Esophagus muscularis mucosa (tissue), 4 donors: ENCODE measurements around the gene PCED1B. TPM values are rescaled to one million over a fixed set of nuclear protein-coding genes. Genes with fewer than 3 reads are reported as not detected.

ENCODE experiments used
- DNase-seq: peaks from one replicate; pipeline ENCODE4 v3.0.0-alpha.2; 2017; ENCODE audit errors: extremely low spot score
- H3K27ac ChIP-seq, 4 donors: fragments of 200-600 bp; sonication (generic); replicated peaks in 1 of 4; 1 replicate in 3 of 4; 2 replicates in 1 of 4; pipeline ENCODE4 v1.5.1; 2016 to 2019; ENCODE audit warnings: mild to moderate bottlenecking in 1 of 4
- H3K27me3 ChIP-seq, 4 donors: fragments of 200-600 bp; sonication (generic); one replicate each; pipeline versions ENCODE4 v1.5.1 to v1.6.0; 2016 to 2019
- H3K36me3 ChIP-seq, 4 donors: fragments of 200-600 bp; sonication (generic); one replicate each; pipeline ENCODE4 v1.5.1; 2016 to 2019
- H3K4me1 ChIP-seq, 4 donors: fragments of 200-600 bp; sonication (generic); one replicate each; pipeline ENCODE4 v1.5.1; 2016 to 2019
- H3K4me3 ChIP-seq, 4 donors: fragments of 200-600 bp; sonication (generic); 1 replicate in 2 of 4; 2 replicates in 2 of 4; pipeline ENCODE4 v1.5.1; 2016 to 2019; ENCODE audit warnings: mild to moderate bottlenecking in 4 of 4, moderate library complexity in 1 of 4
- H3K9me3 ChIP-seq, 4 donors: fragments of 200-600 bp; sonication (generic); 1 replicate in 3 of 4; 2 replicates in 1 of 4; pipeline ENCODE4 v1.5.1; 2016 to 2019
- CTCF ChIP-seq, 3 experiments: fragments of 200-600 bp in 2 of 3; fragments of 450-650 bp in 1 of 3; sonication (generic) in 2 of 3; IDR thresholded peaks; one replicate each; pipeline ENCODE4 v1.5.1; 2017 to 2019; ENCODE audit warnings: antibody characterized with exemption in 3 of 3, mild to moderate bottlenecking in 2 of 3, moderate library complexity in 1 of 3
- EP300 ChIP-seq: sonication (generic); formaldehyde crosslinking; IDR thresholded peaks from one replicate; pipeline ENCODE4 v1.6.1; 2017; ENCODE audit warnings: antibody characterized with exemption
- POLR2A ChIP-seq: fragments of 450-650 bp; IDR thresholded peaks from one replicate; pipeline ENCODE4 v1.6.1; 2017; ENCODE audit warnings: antibody characterized with exemption, moderate library complexity, mild to moderate bottlenecking, low read depth
- POLR2AphosphoS5 ChIP-seq, 2 donors: sonication (generic); formaldehyde crosslinking; IDR thresholded peaks; one replicate each; pipeline ENCODE4 v1.6.1; 2017; ENCODE audit warnings: antibody characterized with exemption in 2 of 2
- WGBS: methylation state at CpG from one replicate; pipeline ENCODE4 v1.1.5; 2018; 5-methylcytosine and 5-hydroxymethylcytosine counted together
- intact Hi-C: fragments of 100-400 bp; cut with DNase I; formaldehyde crosslinking; loops from one replicate; pipeline ENCODE4 v1.15.1; 2023
- total RNA-seq, 4 donors: library from RNA; depleted of rRNA; stranded (reverse); fragments of >200 nt; gene quantifications; one replicate each; pipeline versions ENCODE4 v1.1.0 to v1.2.1, GENCODE V29; 2016

PCED1B gene
- total RNA-seq, 4 donors from 2014 or later, result 0.92 to 2.1 (median 1.1) TPM

DNA sequence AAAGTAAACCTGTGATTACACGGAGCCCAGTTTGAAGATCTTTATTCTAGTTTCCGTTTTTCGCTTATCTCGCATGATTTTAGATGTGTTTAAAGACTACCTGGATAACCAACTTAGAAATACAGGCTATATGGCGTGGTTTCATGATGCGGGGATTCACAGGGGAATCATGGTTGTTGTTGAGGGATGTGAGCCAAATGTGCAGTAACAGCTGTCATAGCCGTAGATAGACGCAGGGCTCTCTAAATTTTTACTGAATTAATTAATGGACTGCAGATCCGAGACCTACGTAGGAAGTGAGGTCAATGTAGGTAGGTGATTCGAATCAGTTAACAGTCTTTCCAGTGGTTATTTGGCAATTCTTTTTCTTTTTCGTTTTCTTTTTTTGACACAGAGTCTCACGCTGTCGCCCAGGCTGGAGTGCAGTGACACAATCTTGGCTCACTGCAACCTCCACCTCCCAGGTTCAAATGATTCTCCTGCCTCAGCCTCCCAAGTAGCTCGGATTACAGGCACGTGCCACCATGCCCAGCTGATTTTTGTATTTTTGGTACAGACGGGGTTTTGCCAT lies 145.2 kb downstream of the PCED1B start:
- DNase-seq, result no peak
- Histone ChIP-seq H3K9me3 (no peaks in the 10 kb centered on the region), H3K27me3 (no peaks in the 10 kb centered on the region), H3K36me3 (no peaks in the 10 kb centered on the region), H3K27ac (no peak overlapping the region), H3K4me3 (no peak overlapping the region), H3K4me1 (peaks cover 0 to 16% (median 6%) of the 10 kb centered on the region in 4 donors)
- WGBS, result 83% methylated on average over 17 of the region's 17 CpGs
- intact Hi-C loops, result no loop called here
- TF ChIP-seq CTCF (IDR thresholded peaks at IDR 0.05), result no peak
- TF ChIP-seq EP300, result no peak
- no peak for TF ChIP-seq POLR2AphosphoS5 (IDR thresholded peaks at IDR 0.05)
- no peak for TF ChIP-seq POLR2A

DNA sequence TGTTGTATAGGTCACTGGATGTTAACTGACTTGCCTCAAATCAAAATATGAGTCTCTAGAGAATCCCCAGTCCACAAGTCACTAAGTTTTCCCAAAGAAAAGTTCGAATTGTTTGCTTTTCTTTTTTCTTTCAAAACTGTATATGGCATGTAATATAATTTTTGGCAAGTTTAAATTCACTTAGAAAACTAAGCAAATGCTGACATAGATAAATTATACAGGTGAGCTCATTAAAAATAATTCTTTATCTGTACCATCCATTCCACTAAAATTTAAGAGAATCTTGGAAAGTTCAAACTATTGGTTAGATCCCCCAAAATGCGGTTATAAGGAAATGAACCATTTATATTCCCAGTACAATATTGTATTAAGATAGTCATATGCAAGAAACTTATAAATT lies 145.9 kb downstream of the PCED1B start:
- no peak overlapping the region for H3K27ac ChIP-seq
- no peak for DNase-seq
- 93% methylated on average over 2 of the region's 2 CpGs for WGBS
- H3K4me1 ChIP-seq, result peaks cover 0 to 16% (median 6%) of the 10 kb centered on the region in 4 donors
- no peak overlapping the region for H3K4me3 ChIP-seq
- no peak for TF ChIP-seq EP300
- no peaks in the 10 kb centered on the region for H3K27me3 ChIP-seq
- H3K36me3 ChIP-seq, result no peaks in the 10 kb centered on the region
- intact Hi-C loops, result no loop called here
- no peaks in the 10 kb centered on the region for H3K9me3 ChIP-seq

GRCh38 chr12:47226199-47226598 lies 146.8 kb downstream of the PCED1B start:
- TF ChIP-seq POLR2AphosphoS5 (IDR thresholded peaks at IDR 0.05) (no peak), POLR2A (no peak), CTCF (IDR thresholded peaks at IDR 0.05) (no peak), EP300 (no peak)
- DNase-seq, result no peak
- Histone ChIP-seq H3K4me3 (no peak overlapping the region), H3K9me3 (no peaks in the 10 kb centered on the region), H3K36me3 (no peaks in the 10 kb centered on the region), H3K4me1 (peaks cover 0 to 16% (median 6%) of the 10 kb centered on the region in 4 donors), H3K27ac (no peak overlapping the region), H3K27me3 (no peaks in the 10 kb centered on the region)
- intact Hi-C loops, result no loop called here
- 91% methylated on average over 9 of the region's 10 CpGs for WGBS

GRCh38 chr12:47228802-47229201 lies 149.4 kb downstream of the PCED1B start:
- Histone ChIP-seq H3K27ac (no peak overlapping the region), H3K27me3 (no peaks in the 10 kb centered on the region), H3K9me3 (no peaks in the 10 kb centered on the region), H3K4me3 (no peak overlapping the region), H3K36me3 (no peaks in the 10 kb centered on the region), H3K4me1 (peaks cover 0 to 3% (median 1%) of the 10 kb centered on the region in 4 donors)
- no peak for DNase-seq
- intact Hi-C loops, result no loop called here
- no peak for TF ChIP-seq EP300
- TF ChIP-seq CTCF (IDR thresholded peaks at IDR 0.05), result no peak
- TF ChIP-seq POLR2AphosphoS5 (IDR thresholded peaks at IDR 0.05), result no peak
- TF ChIP-seq POLR2A, result no peak
- WGBS, result 95% methylated on average over 4 of the region's 4 CpGs

DNA sequence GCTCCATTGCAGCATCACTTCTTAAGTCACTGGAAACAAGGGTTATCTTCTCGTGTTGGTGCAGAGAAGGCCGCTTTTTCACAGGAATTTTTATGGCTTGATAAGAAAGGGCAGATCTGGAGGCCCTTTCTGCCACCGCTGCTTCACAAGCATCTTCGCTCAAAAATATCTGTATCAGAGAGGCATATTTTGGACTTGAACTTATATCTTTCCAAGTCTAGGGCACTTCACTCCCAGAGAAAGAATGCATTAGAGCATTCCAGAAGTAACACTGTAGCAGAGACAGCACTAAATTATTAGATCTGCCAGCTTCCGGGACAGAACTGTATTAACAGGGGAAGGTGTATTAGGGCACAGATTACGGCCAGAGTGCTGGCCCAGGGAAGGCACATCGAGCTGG lies 152.0 kb downstream of the PCED1B start:
- Histone ChIP-seq H3K9me3 (no peaks in the 10 kb centered on the region), H3K4me1 (peaks cover 0 to 5% (median 0%) of the 10 kb centered on the region in 4 donors), H3K27ac (no peak overlapping the region), H3K4me3 (no peak overlapping the region), H3K27me3 (no peaks in the 10 kb centered on the region), H3K36me3 (peaks cover 0 to 7% (median 3%) of the 10 kb centered on the region in 4 donors)
- intact Hi-C loops, result no loop called here
- WGBS, result 84% methylated on average over 7 of the region's 7 CpGs
- TF ChIP-seq POLR2AphosphoS5 (IDR thresholded peaks at IDR 0.05), result no peak
- no peak for TF ChIP-seq POLR2A
- TF ChIP-seq EP300, result no peak
- no peak for TF ChIP-seq CTCF (IDR thresholded peaks at IDR 0.05)
- DNase-seq, result no peak
